Natural killer cell (primary cell): ENCODE results near the gene RUSF1. TPM values are rescaled to one million over a fixed set of nuclear protein-coding genes. Genes with fewer than 3 reads are reported as not detected.

ENCODE experiments used
- ATAC-seq, 3 donors: fragments of 150-1000 bp in 2 of 3; fragments of 200-7000 bp in 1 of 3; cut with Tn5 transposase; 1 replicate in 1 of 3; 2 replicates in 2 of 3; pipeline ENCODE4 v1.10.0; 2021; ENCODE audit warnings: mild to moderate bottlenecking in 2 of 3, moderate library complexity in 2 of 3
- DNase-seq, 2 donors: peaks; one replicate each; pipeline versions ENCODE4 v3.0.0 to v3.0.0-alpha.2; 2013 to 2021; ENCODE audit warnings: mixed read lengths in 1 of 2
- H3K27ac ChIP-seq: one replicate; pipeline ENCODE4 v1.5.1; 2013; ENCODE audit warnings: mild to moderate bottlenecking, low read length
- H3K27me3 ChIP-seq: one replicate; pipeline ENCODE4 v1.6.1; 2013; ENCODE audit warnings: low read length; ENCODE audit not compliant: control insufficient read depth, insufficient read depth
- H3K36me3 ChIP-seq: one replicate; pipeline ENCODE4 v1.6.1; 2013; ENCODE audit warnings: low read length; ENCODE audit not compliant: control insufficient read depth, insufficient read depth
- H3K4me1 ChIP-seq: one replicate; pipeline ENCODE4 v1.6.1; 2013; ENCODE audit warnings: low read length; ENCODE audit not compliant: control insufficient read depth, insufficient read depth
- H3K4me3 ChIP-seq: one replicate; pipeline ENCODE4 v1.5.1; 2013; ENCODE audit warnings: low read length
- H3K9me3 ChIP-seq: one replicate; pipeline ENCODE4 v1.6.1; 2013; ENCODE audit warnings: low read length; ENCODE audit not compliant: control insufficient read depth, insufficient read depth
- H3K27ac Mint-ChIP-seq, 2 donors: one replicate each; pipeline ENCODE4 v1.8.0; 2022; ENCODE audit warnings: mild to moderate bottlenecking in 2 of 2, mixed read lengths in 2 of 2, moderate library complexity in 1 of 2
- H3K27me3 Mint-ChIP-seq, 2 donors: one replicate each; pipeline ENCODE4 v1.8.0; 2022; ENCODE audit warnings: low read depth in 2 of 2, mixed read lengths in 2 of 2
- H3K36me3 Mint-ChIP-seq: one replicate; pipeline ENCODE4 v1.8.0; 2022; ENCODE audit warnings: mixed read lengths
- H3K4me1 Mint-ChIP-seq, 2 donors: one replicate each; pipeline ENCODE4 v1.8.0; 2022; ENCODE audit warnings: mixed read lengths in 2 of 2
- H3K4me3 Mint-ChIP-seq: one replicate; pipeline ENCODE4 v1.8.0; 2022; ENCODE audit warnings: mild to moderate bottlenecking, moderate library complexity, mixed read lengths
- H3K9me3 Mint-ChIP-seq, 2 donors: one replicate each; pipeline ENCODE4 v1.8.0; 2022; ENCODE audit warnings: mixed read lengths in 2 of 2
- WGBS: methylation state at CpG from one replicate; pipeline ENCODE4 v1.1.7; 2013; ENCODE audit warnings: missing lambda C conversion rate; ENCODE audit not compliant: insufficient coverage; 5-methylcytosine and 5-hydroxymethylcytosine counted together
- intact Hi-C: fragments of 100-400 bp; cut with micrococcal nuclease; formaldehyde crosslinking; loops from one replicate; pipeline ENCODE4 v1.14.2; 2022
- total RNA-seq, 4 donors: library from RNA; stranded (reverse); fragments of 120-200 nt in 1 of 4; gene quantifications; one replicate each; pipeline versions ENCODE4 v1.2.3 to v1.2.4, GENCODE V29; 2013 to 2022
- TF ChIP-seq, protein P1 (sequence below): fragments of 200-600 bp; IDR thresholded peaks from one replicate; pipeline ENCODE4 v1.8.0; 2022; ENCODE audit warnings: antibody characterized with exemption

The RUSF1 gene
- total RNA-seq, 3 donors from 2014 or later (not counting 1 experiment from before 2014, with no cell fraction given), result 50.2 to 61.5 (median 51.9) TPM

GRCh38 chr16:31529937-31530312 is 21.7 kb upstream of the RUSF1 start:
- peaks cover 5% of the 10 kb centered on the region for H3K27me3 ChIP-seq
- ATAC-seq, result no peak
- no peaks in the 10 kb centered on the region for H3K9me3 Mint-ChIP-seq
- H3K27me3 Mint-ChIP-seq, result peaks cover 17 to 21% of the 10 kb centered on the region in 2 donors
- no peaks in the 10 kb centered on the region for H3K36me3 Mint-ChIP-seq
- intact Hi-C loops, result no loop called here
- DNase-seq, result no peak
- no peak overlapping the region for H3K4me3 ChIP-seq
- 78% methylated on average over 17 of the region's 17 CpGs for WGBS
- H3K9me3 ChIP-seq, result no peaks in the 10 kb centered on the region
- H3K4me1 ChIP-seq, result peaks cover 2% of the 10 kb centered on the region
- H3K27ac ChIP-seq, result no peak overlapping the region
- TF ChIP-seq, protein P1, sequence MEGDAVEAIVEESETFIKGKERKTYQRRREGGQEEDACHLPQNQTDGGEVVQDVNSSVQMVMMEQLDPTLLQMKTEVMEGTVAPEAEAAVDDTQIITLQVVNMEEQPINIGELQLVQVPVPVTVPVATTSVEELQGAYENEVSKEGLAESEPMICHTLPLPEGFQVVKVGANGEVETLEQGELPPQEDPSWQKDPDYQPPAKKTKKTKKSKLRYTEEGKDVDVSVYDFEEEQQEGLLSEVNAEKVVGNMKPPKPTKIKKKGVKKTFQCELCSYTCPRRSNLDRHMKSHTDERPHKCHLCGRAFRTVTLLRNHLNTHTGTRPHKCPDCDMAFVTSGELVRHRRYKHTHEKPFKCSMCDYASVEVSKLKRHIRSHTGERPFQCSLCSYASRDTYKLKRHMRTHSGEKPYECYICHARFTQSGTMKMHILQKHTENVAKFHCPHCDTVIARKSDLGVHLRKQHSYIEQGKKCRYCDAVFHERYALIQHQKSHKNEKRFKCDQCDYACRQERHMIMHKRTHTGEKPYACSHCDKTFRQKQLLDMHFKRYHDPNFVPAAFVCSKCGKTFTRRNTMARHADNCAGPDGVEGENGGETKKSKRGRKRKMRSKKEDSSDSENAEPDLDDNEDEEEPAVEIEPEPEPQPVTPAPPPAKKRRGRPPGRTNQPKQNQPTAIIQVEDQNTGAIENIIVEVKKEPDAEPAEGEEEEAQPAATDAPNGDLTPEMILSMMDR, result no peak
- no peak overlapping the region for H3K27ac Mint-ChIP-seq
- no peaks in the 10 kb centered on the region for H3K36me3 ChIP-seq
- no peaks in the 10 kb centered on the region for H3K4me1 Mint-ChIP-seq
- no peak overlapping the region for H3K4me3 Mint-ChIP-seq

DNA sequence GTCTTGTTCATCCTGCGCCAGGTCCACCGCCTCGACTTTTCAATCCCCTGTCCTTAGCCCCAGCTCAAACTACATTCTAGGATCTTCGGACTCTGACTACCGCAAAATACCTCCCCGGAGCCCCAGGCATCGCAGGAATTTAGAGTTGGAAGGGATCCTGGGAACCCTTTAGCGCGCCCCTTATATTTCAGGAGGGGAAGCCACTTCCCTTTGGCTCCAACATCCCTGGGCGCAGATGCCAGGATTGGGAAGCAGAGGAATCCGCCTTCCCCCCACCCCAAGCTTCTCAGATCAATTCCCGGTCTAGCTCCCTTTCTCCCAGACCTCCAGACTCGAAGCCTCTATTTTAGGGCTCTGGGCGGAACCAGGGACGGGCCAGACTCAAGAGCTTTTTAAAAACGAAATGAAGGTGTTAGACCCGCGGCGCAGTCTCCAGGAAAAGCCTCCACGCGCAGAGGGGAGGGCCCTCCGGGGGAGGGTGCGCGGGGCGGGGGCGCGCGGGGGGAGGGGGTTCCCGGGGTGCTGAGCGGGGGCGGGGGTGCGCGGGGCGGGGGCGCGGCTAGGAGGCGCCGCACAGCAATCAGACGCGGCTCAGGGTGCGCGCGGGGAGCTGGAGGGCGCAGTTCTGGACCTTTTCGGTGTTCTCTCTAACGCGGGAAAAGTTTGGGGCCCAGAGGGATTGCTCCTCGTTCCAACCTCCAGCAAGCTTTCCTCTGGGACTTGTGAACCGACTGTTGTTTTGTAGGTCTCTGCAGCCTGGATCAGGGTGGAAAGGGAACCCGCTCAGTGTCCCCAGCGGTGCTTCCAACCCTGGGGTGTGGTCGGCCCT is 21.1 kb upstream of the RUSF1 start:
- TF ChIP-seq, protein P1, result no peak
- Histone ChIP-seq H3K27ac (no peak overlapping the region), H3K4me3 (no peak overlapping the region), H3K4me1 (peaks cover 2% of the 10 kb centered on the region), H3K36me3 (no peaks in the 10 kb centered on the region), H3K27me3 (peaks cover 5% of the 10 kb centered on the region), H3K9me3 (no peaks in the 10 kb centered on the region)
- peak in 1 of 3 donors; percentile 20 for ATAC-seq
- H3K9me3 Mint-ChIP-seq, result no peaks in the 10 kb centered on the region
- H3K36me3 Mint-ChIP-seq, result no peaks in the 10 kb centered on the region
- H3K4me1 Mint-ChIP-seq, result no peaks in the 10 kb centered on the region
- H3K27ac Mint-ChIP-seq, result no peak overlapping the region
- no peak overlapping the region for H3K4me3 Mint-ChIP-seq
- intact Hi-C loops, result no loop called here
- WGBS, result 17% methylated on average over 46 of the region's 52 CpGs
- peaks cover 17 to 19% of the 10 kb centered on the region in 2 donors for H3K27me3 Mint-ChIP-seq
- DNase-seq, result peak in 1 of 2 donors; percentile 37

GRCh38 chr16:31528523-31529107 is 20.4 kb upstream of the RUSF1 start:
- no peaks in the 10 kb centered on the region for H3K9me3 ChIP-seq
- H3K4me3 ChIP-seq, result no peak overlapping the region
- ATAC-seq (no peak), DNase-seq (no peak)
- H3K36me3 ChIP-seq, result no peaks in the 10 kb centered on the region
- 75% methylated on average over 11 of the region's 11 CpGs for WGBS
- TF ChIP-seq, protein P1, result no peak
- H3K27ac ChIP-seq, result no peak overlapping the region
- intact Hi-C loops, result no loop called here
- H3K27me3 ChIP-seq, result peaks cover 5% of the 10 kb centered on the region
- Mint-ChIP-seq H3K36me3 (no peaks in the 10 kb centered on the region), H3K27me3 (peaks cover 15 to 17% of the 10 kb centered on the region in 2 donors), H3K4me1 (no peaks in the 10 kb centered on the region), H3K27ac (no peak overlapping the region), H3K4me3 (no peak overlapping the region), H3K9me3 (no peaks in the 10 kb centered on the region)
- H3K4me1 ChIP-seq, result peaks cover 2% of the 10 kb centered on the region
